HL-60 (cell line): ENCODE measurements around the gene STARD9.

Experiments
- DNase-seq, 2 experiments: peaks; one replicate each; pipeline ENCODE4 v3.0.0-alpha.2; 2010 to 2020; ENCODE audit warnings: low read depth in 1 of 2, low spot score in 1 of 2
- H3K27ac ChIP-seq: fragments of 250-450 bp; sonication (Bioruptor Pico); replicated peaks from 2 replicates; pipeline ENCODE4 v1.5.1; 2020; ENCODE audit warnings: mild to moderate bottlenecking, moderate library complexity
- H3K27me3 ChIP-seq: fragments of 250-450 bp; sonication (Bioruptor Pico); 2 replicates; pipeline ENCODE4 v1.5.1; 2021; ENCODE audit warnings: mild to moderate bottlenecking, moderate library complexity; ENCODE audit not compliant: insufficient read depth, poor library complexity, severe bottlenecking
- H3K4me3 ChIP-seq: replicated peaks from 2 replicates; pipeline ENCODE4 v1.5.1; 2011; ENCODE audit warnings: mild to moderate bottlenecking, control low read depth, low read length; ENCODE audit not compliant: insufficient read depth
- GABPA ChIP-seq: IDR thresholded peaks from 2 replicates; pipeline ENCODE4 v1.6.1; 2012; ENCODE audit warnings: low read depth
- POLR2AphosphoS5 ChIP-seq: IDR thresholded peaks from 2 replicates; pipeline ENCODE4 v1.6.1; 2012; ENCODE audit warnings: low read depth
- SPI1 ChIP-seq: IDR thresholded peaks from 2 replicates; pipeline ENCODE4 v1.6.1; 2012; ENCODE audit warnings: low read depth, mild to moderate bottlenecking, borderline replicate concordance
- TF ChIP-seq, protein P1 (sequence below): IDR thresholded peaks from 2 replicates; pipeline ENCODE4 v1.6.1; 2012; ENCODE audit warnings: low read depth; ENCODE audit not compliant: insufficient replicate concordance
- TF ChIP-seq, protein P2 (sequence below): IDR thresholded peaks from one replicate; pipeline ENCODE4 v1.5.1; 2011; ENCODE audit warnings: low read length, control low read depth, inconsistent platforms; ENCODE audit not compliant: insufficient read depth

The STARD9 gene

DNA sequence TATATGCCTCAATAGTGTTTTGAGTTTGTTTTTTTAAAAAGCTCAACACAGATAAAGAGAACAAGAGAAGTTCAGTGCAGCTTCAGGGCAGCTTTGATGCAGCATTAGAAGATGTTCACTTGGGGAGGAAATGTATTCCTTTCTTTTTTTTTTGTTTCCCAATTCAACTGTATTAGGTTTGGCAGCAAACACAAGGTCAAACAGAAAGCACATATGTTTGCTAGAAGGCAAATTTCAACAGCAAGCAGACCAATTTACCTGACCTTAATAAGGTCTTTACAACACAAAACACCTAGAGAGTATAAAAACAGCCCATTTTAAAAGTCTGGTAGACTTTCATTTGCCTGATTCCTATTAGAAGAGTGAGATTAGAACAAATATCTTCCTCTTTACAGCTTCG, 168.8 kb downstream of the STARD9 start:
- no peaks in the 10 kb centered on the region for H3K27me3 ChIP-seq
- no peak overlapping the region for H3K27ac ChIP-seq
- TF ChIP-seq, protein P1, sequence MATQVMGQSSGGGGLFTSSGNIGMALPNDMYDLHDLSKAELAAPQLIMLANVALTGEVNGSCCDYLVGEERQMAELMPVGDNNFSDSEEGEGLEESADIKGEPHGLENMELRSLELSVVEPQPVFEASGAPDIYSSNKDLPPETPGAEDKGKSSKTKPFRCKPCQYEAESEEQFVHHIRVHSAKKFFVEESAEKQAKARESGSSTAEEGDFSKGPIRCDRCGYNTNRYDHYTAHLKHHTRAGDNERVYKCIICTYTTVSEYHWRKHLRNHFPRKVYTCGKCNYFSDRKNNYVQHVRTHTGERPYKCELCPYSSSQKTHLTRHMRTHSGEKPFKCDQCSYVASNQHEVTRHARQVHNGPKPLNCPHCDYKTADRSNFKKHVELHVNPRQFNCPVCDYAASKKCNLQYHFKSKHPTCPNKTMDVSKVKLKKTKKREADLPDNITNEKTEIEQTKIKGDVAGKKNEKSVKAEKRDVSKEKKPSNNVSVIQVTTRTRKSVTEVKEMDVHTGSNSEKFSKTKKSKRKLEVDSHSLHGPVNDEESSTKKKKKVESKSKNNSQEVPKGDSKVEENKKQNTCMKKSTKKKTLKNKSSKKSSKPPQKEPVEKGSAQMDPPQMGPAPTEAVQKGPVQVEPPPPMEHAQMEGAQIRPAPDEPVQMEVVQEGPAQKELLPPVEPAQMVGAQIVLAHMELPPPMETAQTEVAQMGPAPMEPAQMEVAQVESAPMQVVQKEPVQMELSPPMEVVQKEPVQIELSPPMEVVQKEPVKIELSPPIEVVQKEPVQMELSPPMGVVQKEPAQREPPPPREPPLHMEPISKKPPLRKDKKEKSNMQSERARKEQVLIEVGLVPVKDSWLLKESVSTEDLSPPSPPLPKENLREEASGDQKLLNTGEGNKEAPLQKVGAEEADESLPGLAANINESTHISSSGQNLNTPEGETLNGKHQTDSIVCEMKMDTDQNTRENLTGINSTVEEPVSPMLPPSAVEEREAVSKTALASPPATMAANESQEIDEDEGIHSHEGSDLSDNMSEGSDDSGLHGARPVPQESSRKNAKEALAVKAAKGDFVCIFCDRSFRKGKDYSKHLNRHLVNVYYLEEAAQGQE: no peak
- DNase-seq: no peak
- no peak overlapping the region for H3K4me3 ChIP-seq

DNA sequence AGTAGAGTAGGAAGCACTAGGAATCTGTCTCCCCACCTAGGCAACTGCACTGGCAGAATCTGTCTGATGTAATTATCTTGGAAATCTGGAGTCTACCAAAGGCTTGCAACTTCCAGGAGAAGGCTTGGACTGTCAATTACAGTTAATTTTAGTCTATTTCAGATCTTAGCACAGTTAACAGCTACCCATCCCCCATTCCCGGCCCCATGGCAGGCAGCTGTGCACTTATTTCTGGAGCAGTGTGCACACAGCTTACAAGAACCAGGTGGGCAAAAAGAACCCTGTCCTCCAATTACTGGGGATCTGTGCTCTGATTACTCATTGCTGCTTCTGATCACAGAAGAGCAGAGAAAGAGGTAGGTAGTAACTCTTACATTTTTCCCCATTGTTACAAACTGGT, 173.9 kb downstream of the STARD9 start:
- Histone ChIP-seq H3K27ac (no peak overlapping the region), H3K4me3 (no peak overlapping the region), H3K27me3 (no peaks in the 10 kb centered on the region)
- TF ChIP-seq GABPA: no peak
- TF ChIP-seq, protein P2, sequence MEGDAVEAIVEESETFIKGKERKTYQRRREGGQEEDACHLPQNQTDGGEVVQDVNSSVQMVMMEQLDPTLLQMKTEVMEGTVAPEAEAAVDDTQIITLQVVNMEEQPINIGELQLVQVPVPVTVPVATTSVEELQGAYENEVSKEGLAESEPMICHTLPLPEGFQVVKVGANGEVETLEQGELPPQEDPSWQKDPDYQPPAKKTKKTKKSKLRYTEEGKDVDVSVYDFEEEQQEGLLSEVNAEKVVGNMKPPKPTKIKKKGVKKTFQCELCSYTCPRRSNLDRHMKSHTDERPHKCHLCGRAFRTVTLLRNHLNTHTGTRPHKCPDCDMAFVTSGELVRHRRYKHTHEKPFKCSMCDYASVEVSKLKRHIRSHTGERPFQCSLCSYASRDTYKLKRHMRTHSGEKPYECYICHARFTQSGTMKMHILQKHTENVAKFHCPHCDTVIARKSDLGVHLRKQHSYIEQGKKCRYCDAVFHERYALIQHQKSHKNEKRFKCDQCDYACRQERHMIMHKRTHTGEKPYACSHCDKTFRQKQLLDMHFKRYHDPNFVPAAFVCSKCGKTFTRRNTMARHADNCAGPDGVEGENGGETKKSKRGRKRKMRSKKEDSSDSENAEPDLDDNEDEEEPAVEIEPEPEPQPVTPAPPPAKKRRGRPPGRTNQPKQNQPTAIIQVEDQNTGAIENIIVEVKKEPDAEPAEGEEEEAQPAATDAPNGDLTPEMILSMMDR: no peak
- TF ChIP-seq SPI1: no peak
- no peak for TF ChIP-seq POLR2AphosphoS5
- TF ChIP-seq, protein P1: no peak
- no peak for DNase-seq

DNA sequence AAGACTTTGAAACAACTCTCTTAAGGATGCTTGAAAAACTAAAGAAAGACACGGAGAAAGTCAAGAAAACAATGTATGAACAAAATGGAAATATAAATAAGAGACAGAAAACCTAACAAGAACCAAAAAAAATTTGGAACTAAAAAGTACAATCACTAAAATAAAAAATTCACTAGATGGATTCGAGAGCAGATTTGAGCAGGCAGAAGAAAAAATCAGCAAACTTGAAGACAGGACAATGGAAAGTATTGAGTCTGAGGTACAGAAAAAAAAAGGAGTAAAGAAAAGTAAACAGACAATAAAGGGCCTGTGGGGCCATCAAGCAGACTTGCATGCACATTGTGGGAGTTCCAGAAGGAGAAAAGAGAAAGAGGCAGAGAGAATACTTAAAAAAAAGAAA, 174.9 kb downstream of the STARD9 start:
- TF ChIP-seq GABPA (no peak), SPI1 (no peak), POLR2AphosphoS5 (no peak)
- TF ChIP-seq, protein P1: no peak
- TF ChIP-seq, protein P2: no peak
- H3K27me3 ChIP-seq: no peaks in the 10 kb centered on the region
- no peak overlapping the region for H3K27ac ChIP-seq
- no peak for DNase-seq
- H3K4me3 ChIP-seq: no peak overlapping the region

DNA sequence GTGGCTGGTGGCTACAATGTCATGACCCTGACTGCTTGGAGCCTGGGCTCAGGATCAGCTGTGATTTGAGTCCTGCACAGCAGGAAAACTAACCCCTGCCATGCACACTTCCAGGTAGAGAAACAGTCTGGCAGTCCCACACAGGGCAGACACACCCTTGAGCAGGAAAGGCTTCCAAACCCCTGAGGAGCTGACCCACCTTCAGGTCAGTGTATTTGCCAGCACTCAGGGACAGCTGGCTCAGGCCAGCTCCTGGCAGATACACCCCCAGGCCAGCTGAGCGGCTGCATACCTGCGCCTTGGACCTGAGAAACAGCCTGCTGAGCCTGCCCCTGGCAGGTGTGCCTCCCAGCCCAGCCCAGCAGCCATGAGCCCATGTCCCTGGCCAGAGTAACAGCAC, 183.7 kb downstream of the STARD9 start:
- Histone ChIP-seq H3K4me3 (no peak overlapping the region), H3K27ac (no peak overlapping the region), H3K27me3 (no peaks in the 10 kb centered on the region)
- TF ChIP-seq GABPA (no peak), POLR2AphosphoS5 (no peak), SPI1 (no peak)
- TF ChIP-seq, protein P2: no peak
- TF ChIP-seq, protein P1: no peak
- DNase-seq: no peak
